Activated CD8-positive, alpha-beta memory T cell treated with anti-CD3 and anti-CD28 coated beads, Interleukin-2, amount 50 U/mL, for 24 hours (primary cell): Measurements from ENCODE around the gene IPO4.
"Not testable (repeated sequence)": the region's sequence is repeated elsewhere in the genome, so short reads cannot be mapped to it uniquely, and the experiment has no call there.

Source experiments
- DNase-seq: peaks from one replicate; pipeline ENCODE4 v3.0.0-alpha.2; 2020; ENCODE audit errors: extremely low read depth

IPO4 gene

GRCh38 chr14:24188251-24189058 is at the start of gene IPO4:
Gene IPO4 (minus strand): TSS chr14:24188816. CDS start chr14:24188787, 29 bp downstream.
- DNase-seq, result peak; percentile 91

- no peak for DNase-seq
Measured at GRCh38 chr14:24238123-24238522, 49.5 kb upstream of the IPO4 start.

- DNase-seq, result no peak
Measured at GRCh38 chr14:24237463-24237955, 48.9 kb upstream of the IPO4 start.

- DNase-seq, result no peak
Measured at GRCh38 chr14:24236689-24237462, 48.3 kb upstream of the IPO4 start.

GRCh38 chr14:24235804-24236688 is 47.4 kb upstream of the IPO4 start:
- DNase-seq, result no peak

GRCh38 chr14:24234095-24235005 is 45.7 kb upstream of the IPO4 start:
- no peak for DNase-seq

GRCh38 chr14:24233538-24233866 is 44.9 kb upstream of the IPO4 start:
- DNase-seq, result no peak

- DNase-seq, result peak; percentile 35
Measured at GRCh38 chr14:24232645-24233537, 44.3 kb upstream of the IPO4 start, which contains the start of gene GMPR2. Gene GMPR2 (plus strand): TSS chr14:24232929. CDS start chr14:24233254, 325 bp downstream.

GRCh38 chr14:24232121-24232644 is 43.6 kb upstream of the IPO4 start, which contains the start of gene NEDD8:
Gene NEDD8 (minus strand): TSS chr14:24232367. CDS start chr14:24232267, 100 bp downstream.
- DNase-seq, result peak; percentile 83

- DNase-seq, result no peak
Measured at GRCh38 chr14:24231263-24232120, 42.9 kb upstream of the IPO4 start.

- DNase-seq, result no peak
Measured at GRCh38 chr14:24228902-24229301, 40.3 kb upstream of the IPO4 start.

GRCh38 chr14:24226473-24226872 is 37.9 kb upstream of the IPO4 start:
- DNase-seq, result no peak

GRCh38 chr14:24224618-24225071 is 36.0 kb upstream of the IPO4 start:
- DNase-seq, result no peak

- DNase-seq, result not testable (repeated sequence)
Measured at GRCh38 chr14:24222987-24223386, 34.4 kb upstream of the IPO4 start.

- no peak for DNase-seq
Measured at GRCh38 chr14:24219521-24219920, 30.9 kb upstream of the IPO4 start.

GRCh38 chr14:24219080-24219479 is 30.5 kb upstream of the IPO4 start:
- no peak for DNase-seq

- DNase-seq, result not testable (repeated sequence)
Measured at GRCh38 chr14:24216876-24217275, 28.3 kb upstream of the IPO4 start.

- DNase-seq, result no peak
Measured at GRCh38 chr14:24216345-24216699, 27.7 kb upstream of the IPO4 start.
